ENCODE data around the gene TBX2. TPM values are rescaled to one million over a fixed set of nuclear protein-coding genes. Genes with fewer than 3 reads are reported as not detected.

Gene TBX2
- total and polyA plus RNA-seq, 2 experiments from 2014 or later = 19.6 to 27.5 TPM

GRCh38 chr17:61360318-61360943 lies 39.2 kb upstream of the TBX2 start:
- H3K4me2 ChIP-seq = no peak overlapping the region
- no peaks in the 10 kb centered on the region for H4K20me1 ChIP-seq (ENCODE audit: insufficient read depth, poor library complexity, severe bottlenecking)
- no peaks in the 10 kb centered on the region for H3K9me2 ChIP-seq (replicated peaks; ENCODE audit: insufficient read depth)
- 86% methylated on average over 3 of the region's 3 CpGs for WGBS (ENCODE audit: low lambda C conversion rate, missing lambda C conversion rate)
- TF ChIP-seq EZH2 (IDR thresholded peaks at IDR 0.05; ENCODE audit: borderline replicate concordance) (no peak), EZH2phosphoT487 (IDR thresholded peaks at IDR 0.05; ENCODE audit: low read depth, severe bottlenecking, unreplicated experiment) (no peak)
- TF ChIP-seq, protein P1, sequence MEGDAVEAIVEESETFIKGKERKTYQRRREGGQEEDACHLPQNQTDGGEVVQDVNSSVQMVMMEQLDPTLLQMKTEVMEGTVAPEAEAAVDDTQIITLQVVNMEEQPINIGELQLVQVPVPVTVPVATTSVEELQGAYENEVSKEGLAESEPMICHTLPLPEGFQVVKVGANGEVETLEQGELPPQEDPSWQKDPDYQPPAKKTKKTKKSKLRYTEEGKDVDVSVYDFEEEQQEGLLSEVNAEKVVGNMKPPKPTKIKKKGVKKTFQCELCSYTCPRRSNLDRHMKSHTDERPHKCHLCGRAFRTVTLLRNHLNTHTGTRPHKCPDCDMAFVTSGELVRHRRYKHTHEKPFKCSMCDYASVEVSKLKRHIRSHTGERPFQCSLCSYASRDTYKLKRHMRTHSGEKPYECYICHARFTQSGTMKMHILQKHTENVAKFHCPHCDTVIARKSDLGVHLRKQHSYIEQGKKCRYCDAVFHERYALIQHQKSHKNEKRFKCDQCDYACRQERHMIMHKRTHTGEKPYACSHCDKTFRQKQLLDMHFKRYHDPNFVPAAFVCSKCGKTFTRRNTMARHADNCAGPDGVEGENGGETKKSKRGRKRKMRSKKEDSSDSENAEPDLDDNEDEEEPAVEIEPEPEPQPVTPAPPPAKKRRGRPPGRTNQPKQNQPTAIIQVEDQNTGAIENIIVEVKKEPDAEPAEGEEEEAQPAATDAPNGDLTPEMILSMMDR (IDR thresholded peaks at IDR 0.05; ENCODE audit: poor library complexity) = no peak
- H3K4me1 ChIP-seq (ENCODE audit: insufficient read depth) = peaks cover 5% of the 10 kb centered on the region
- H2AFZ ChIP-seq = no peak overlapping the region
- no peak overlapping the region for H3K27ac ChIP-seq
- H3K79me2 ChIP-seq = no peaks in the 10 kb centered on the region
- DNase-seq (ENCODE audit: low spot score) = no peak
- no peaks in the 10 kb centered on the region for H3K9me3 ChIP-seq (ENCODE audit: low read depth)
- H3K27me3 ChIP-seq = no peaks in the 10 kb centered on the region
- no peaks in the 10 kb centered on the region for H3K36me3 ChIP-seq (replicated peaks; ENCODE audit: insufficient read depth, low read depth)
- H3K4me3 ChIP-seq = no peak overlapping the region

DNA sequence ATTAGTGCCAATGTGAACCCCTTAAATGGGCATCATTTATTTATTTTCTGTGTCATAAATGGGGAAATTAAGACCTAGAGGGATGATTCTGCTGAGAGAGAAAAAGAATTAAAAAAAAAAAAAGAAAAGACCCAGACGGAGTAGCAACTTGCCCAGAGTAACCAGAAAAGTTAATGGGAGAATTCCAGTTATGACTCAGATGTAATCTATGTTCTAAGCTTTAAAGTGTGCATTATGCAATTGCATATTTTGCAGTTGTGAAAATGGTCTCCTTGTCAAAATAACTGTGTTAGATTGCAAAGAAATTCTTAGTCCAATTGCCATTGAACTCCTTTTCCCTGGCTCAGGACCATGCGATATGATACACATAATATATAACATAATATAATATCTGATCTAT lies 38.6 kb upstream of the TBX2 start:
- WGBS (ENCODE audit: low lambda C conversion rate, missing lambda C conversion rate) = 78% methylated on average over 2 of the region's 2 CpGs

GRCh38 chr17:61362396-61362795 lies 37.2 kb upstream of the TBX2 start:
- Histone ChIP-seq H3K27ac (no peak overlapping the region), H3K27me3 (no peaks in the 10 kb centered on the region), H4K20me1 (ENCODE audit: insufficient read depth, poor library complexity, severe bottlenecking) (no peaks in the 10 kb centered on the region), H3K9me2 (replicated peaks; ENCODE audit: insufficient read depth) (no peaks in the 10 kb centered on the region), H3K4me2 (no peak overlapping the region), H3K9me3 (ENCODE audit: low read depth) (no peaks in the 10 kb centered on the region), H3K79me2 (no peaks in the 10 kb centered on the region), H2AFZ (no peak overlapping the region), H3K4me1 (ENCODE audit: insufficient read depth) (peaks cover 17% of the 10 kb centered on the region), H3K4me3 (no peak overlapping the region), H3K36me3 (replicated peaks; ENCODE audit: insufficient read depth, low read depth) (no peaks in the 10 kb centered on the region)
- TF ChIP-seq, protein P1 (IDR thresholded peaks at IDR 0.05; ENCODE audit: poor library complexity) = no peak
- TF ChIP-seq EZH2phosphoT487 (IDR thresholded peaks at IDR 0.05; ENCODE audit: low read depth, severe bottlenecking, unreplicated experiment) = no peak
- no peak for TF ChIP-seq EZH2 (IDR thresholded peaks at IDR 0.05; ENCODE audit: borderline replicate concordance)
- DNase-seq (ENCODE audit: low spot score) = no peak
- 84% methylated on average over 5 of the region's 5 CpGs for WGBS (ENCODE audit: low lambda C conversion rate, missing lambda C conversion rate)

More for the DNA sequence above, 38.6 kb upstream of the TBX2 start:
- H3K27ac ChIP-seq = no peak overlapping the region
- H3K36me3 ChIP-seq (replicated peaks; ENCODE audit: insufficient read depth, low read depth) = no peaks in the 10 kb centered on the region
- no peaks in the 10 kb centered on the region for H4K20me1 ChIP-seq (ENCODE audit: insufficient read depth, poor library complexity, severe bottlenecking)
- H3K9me3 ChIP-seq (ENCODE audit: low read depth) = no peaks in the 10 kb centered on the region
- no peak overlapping the region for H3K4me3 ChIP-seq
- H3K79me2 ChIP-seq = no peaks in the 10 kb centered on the region
- no peak overlapping the region for H3K4me2 ChIP-seq
- H3K27me3 ChIP-seq = no peaks in the 10 kb centered on the region
- H3K4me1 ChIP-seq (ENCODE audit: insufficient read depth) = peaks cover 5% of the 10 kb centered on the region
- TF ChIP-seq, protein P1 (IDR thresholded peaks at IDR 0.05; ENCODE audit: poor library complexity) = no peak
- no peak for DNase-seq (ENCODE audit: low spot score)
- H3K9me2 ChIP-seq (replicated peaks; ENCODE audit: insufficient read depth) = no peaks in the 10 kb centered on the region
- no peak overlapping the region for H2AFZ ChIP-seq
